NCI-H345 treated with DMSO at 0.1 percent for 48 hours (cell line): ENCODE data around the gene ADAMTS8.

ENCODE experiments used
- DNase-seq: peaks from one replicate; lab custom pipeline; 2025; ENCODE audit not compliant: unreplicated experiment; lab: John Stamatoyannopoulos, UW

ADAMTS8 gene

DNA sequence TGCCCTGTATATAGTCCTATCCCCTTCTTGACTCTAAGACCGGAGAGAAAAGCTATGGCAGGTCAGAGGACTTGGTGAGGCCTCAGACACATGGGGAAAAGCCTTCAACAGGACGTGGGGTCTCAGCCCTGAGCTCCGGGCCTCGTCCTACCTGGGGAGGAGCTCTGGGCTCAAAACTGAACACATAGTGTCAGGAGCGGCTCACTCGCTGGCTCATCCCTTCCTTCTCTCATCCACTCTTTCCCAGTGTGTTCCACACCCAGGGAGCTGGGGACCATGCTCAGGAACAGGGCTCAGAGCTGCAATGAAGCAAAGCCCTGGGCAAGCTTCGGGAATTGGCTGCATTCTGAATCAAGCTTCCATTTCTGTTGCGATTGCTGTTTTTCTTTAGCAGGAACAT is 34.5 kb upstream of the ADAMTS8 start:
- no peak for DNase-seq

DNA sequence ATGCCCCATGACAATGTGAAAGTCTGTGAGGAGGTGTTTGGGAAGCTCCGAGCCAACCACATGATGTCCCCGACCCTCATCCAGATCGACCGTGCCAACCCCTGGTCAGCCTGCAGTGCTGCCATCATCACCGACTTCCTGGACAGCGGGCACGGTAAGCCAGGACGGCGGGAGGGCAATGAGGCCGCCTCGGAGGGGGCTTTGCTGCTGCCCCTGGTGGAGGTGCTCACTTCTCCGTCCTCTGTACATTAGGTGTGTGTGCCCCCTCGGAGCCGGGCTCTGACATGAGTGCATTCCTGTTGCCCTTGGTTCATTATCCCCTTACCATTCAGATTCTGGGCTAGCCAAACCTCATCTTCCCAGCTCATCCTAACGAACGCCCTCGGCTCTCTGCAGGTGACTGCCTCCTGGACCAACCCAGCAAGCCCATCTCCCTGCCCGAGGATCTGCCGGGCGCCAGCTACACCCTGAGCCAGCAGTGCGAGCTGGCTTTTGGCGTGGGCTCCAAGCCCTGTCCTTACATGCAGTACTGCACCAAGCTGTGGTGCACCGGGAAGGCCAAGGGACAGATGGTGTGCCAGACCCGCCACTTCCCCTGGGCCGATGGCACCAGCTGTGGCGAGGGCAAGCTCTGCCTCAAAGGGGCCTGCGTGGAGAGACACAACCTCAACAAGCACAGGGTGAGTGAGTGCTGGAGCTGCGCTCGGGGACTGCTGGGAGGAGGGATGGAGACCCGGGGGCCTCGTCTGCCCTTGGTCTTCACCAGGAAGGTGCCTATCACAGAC is 33.9 kb upstream of the ADAMTS8 start:
- no peak for DNase-seq

DNA sequence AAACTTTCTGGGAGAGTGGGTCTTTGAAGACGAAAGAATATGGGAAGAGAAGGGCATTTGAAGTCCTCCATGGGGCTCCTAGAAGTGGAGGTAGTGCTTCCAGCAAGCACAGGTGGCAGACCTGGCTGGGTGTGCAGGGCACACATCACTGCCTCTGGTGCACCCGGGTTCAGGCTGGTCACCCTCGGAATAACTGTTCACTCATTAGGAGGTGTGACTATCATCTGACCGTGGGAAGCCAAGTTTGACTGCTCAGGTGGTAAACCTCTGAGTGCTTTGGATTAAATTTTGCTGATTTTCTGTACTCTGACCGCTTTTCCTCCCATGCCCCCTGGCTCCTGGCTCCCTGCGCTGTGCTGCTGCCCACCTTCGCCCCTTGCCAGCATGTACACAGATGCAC is 31.1 kb upstream of the ADAMTS8 start:
- DNase-seq, result no peak

DNA sequence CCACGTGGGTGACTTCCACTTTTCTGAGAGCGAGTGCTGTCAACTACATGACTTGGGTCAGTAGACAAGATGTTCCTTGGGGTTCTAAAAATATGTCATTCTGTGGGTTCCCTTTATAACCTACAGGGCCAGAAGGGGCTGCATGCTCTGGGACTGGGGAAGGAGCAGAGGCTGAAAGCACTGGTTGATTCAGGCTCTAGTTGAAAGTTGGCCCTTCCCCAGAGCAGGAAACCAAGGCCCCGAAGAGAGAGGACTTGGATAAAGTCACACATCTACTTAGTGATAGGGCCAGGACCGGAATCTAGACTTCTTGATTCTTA is 30.0 kb upstream of the ADAMTS8 start:
- no peak for DNase-seq

DNA sequence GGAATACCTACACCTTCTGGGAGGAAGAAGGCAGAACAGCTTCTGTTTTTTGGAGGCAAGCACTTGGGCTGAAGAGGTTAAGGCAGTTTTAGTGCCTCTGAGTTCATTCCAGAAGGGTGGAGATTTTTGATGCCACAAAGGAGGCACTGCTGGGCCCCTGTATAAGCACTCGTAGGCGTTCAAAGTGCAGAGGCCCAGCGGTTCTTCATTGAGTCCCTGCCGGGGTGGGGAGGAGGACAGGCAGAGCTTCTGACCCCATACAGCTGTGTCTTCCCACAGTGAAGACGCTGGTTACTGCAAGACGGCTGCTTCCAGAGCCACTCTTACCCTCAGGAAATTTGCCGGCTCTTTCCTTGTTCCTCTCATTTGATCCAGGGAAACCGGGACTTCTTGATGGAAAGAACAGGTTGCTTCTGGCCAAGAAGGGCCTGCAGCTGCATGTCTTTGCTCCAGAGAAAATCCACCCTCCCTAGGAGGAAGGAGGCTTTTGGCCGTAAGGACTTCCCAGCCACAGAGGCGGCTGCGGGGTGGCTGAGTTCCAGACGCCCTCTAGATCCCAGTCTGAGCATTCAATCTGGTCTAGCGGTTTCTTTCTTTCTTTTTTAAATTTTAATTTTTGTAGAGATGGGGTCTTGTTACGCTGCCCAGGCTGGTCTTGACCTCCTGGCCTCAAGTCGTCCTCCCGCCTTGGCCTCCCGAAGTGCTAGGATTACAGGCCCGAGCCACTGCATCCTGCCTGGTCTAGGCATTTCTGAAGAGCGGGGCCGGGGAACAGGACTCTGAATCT is 29.4 kb upstream of the ADAMTS8 start:
- DNase-seq, result no peak

DNA sequence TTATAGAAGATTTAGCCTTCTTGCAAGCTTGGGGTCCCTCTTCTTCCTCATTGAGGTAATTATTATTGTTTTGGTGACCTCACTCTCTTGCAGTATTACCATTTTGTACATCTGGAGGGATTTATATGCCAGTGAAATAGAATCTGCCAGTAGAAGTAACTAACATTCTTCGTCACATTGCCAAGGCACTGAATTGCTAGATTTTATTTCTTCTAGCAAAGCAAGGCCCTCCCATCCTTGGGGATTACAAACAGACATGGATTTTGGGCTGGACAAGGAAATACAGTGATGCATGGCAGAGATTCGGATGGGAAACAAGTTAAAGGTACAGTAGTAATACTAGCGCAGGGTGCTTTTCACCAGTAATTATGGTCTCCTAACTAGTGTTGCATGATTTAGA is 27.9 kb upstream of the ADAMTS8 start:
- DNase-seq, result no peak

DNA sequence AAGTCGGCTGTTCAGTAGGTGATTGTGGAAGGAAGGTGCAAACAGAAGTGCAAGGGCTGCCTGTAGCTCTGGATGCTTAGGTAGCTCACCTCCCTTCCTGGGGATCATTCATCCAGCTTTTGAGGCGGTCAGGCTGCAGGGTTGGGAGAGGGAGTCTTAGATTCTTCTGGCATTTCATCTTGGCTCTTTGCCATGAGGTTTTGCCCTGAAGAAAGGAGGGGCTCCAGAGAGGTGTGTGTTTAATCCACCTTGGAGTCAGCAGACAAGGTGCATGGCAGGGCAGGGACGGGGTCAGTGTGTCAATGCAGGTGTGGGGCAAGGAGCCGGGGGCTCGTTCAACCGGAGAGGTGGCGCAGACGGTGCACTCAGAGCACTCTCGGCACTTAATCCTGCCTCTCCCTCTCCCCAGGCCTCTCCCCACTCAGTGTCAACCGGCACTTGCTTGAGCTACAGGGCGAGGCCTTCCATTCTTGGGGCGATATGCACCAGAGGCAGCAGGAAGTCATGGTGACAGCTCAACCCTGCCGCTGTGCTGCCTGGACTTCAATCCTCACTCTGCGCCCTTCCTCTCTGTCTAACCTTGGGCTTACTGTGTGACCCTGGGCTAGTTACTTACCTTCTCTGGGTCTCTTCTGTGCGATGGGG is 27.2 kb upstream of the ADAMTS8 start:
- no peak for DNase-seq

DNA sequence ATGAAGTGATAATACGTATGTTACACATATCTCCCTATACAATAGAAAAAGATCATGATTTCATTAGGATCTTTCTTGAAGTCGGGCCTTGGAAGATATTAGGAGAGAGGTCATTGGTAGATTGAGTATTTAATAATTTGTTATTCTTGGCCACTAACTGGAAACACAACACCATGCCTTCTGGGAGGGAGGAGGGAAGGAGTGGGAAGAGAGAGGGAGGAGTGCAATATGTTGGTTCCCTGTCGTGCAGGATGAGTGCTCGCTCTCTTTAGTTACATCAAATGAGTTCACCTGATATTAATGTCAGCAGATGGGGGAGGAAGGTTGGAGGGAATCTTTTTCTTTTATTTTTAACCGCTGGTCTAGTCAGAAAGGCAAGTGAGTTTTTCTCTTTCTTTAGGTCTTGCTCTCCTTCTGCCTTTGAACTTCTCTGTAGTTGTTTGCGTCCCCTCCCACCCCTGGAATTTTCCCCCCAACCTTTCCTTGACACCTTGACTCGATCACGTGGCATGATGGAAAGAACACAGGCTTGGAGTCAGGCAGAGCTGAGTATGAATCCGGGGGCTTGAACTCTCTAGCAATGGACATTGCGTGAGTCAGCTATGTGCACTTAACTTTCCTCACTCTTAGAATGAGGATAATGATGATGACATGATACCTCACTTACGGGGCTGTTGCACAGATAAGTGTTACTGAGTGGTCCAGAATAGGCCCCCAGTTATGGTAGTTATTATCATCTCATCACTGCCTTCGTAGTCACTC is 26.3 kb upstream of the ADAMTS8 start:
- DNase-seq, result no peak

DNA sequence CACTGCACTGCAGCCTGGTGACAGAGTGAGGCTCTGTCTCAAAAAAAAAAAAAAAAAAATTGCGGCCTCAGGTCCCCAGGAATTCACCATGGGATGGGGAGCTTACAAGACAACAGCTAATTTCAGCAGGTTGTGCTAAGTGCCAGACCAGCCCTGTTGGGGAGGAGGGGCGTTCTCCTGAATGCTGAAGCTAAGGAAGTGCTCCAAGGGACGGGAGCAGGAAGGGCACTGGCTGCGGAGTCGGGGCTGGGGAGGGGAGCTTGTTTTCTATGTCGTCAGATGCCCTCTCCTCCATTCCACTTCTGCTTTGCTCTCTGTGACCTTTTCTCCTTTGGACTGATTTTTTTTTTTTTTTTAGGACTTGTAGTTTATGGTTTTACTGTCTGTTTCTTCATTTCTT is 24.5 kb upstream of the ADAMTS8 start:
- no peak for DNase-seq

DNA sequence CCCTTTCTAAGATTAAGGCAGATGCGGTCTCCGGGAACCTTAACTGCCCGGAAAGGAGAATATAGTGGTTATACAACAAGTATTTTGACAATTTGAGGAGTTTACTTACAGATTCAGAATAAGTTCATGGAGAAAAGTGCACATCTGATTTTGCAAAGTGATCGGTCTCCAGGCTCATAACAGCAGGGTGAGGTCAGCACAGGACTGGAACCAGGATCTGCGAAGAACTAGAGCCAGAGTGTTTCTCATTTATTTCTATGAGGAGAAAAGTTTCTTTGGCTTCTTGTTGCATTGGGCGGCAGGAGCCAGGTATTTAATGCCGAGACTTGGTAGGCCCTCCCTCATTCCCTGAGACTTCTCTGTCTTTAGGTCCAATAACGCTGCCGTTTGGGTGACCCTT is 23.8 kb upstream of the ADAMTS8 start:
- DNase-seq, result no peak

DNA sequence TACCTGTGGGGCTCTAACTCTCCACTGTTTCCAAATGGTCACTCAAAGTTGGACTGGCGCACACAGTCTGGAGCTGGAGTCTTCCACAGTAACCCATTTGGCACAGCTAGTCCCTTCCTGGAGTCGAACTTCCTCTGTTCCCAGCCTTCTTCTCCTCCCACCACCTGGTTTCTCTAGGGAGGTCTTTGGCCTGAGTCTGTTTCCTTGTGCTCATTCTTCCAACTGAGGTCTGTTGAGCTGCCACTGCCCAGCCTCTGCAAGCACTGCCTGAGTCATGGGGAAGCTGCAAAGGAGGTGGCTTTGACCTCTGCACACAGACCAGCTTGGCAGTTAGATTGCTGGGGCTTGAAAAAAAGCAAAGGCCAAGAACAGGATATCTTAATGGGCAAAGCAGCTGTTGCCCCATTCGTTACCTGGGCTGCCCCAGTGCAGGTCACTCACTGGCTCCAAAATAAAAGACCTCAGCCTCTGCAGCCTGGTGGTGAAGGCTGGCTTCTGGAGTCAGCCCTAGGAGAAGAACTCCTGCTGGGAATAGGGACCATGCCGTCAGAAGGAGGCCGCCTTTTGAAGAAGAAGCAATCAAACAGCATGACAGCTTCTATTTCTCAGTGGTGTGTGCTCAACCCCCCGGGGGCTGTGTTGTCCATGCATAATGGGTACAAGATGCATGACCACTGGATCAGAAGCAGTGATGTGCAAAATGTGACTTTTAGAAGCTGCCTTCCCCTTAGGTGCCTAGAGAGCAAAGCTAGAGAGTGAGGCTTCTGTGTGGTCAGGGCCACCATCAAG is 23.0 kb upstream of the ADAMTS8 start:
- no peak for DNase-seq

DNA sequence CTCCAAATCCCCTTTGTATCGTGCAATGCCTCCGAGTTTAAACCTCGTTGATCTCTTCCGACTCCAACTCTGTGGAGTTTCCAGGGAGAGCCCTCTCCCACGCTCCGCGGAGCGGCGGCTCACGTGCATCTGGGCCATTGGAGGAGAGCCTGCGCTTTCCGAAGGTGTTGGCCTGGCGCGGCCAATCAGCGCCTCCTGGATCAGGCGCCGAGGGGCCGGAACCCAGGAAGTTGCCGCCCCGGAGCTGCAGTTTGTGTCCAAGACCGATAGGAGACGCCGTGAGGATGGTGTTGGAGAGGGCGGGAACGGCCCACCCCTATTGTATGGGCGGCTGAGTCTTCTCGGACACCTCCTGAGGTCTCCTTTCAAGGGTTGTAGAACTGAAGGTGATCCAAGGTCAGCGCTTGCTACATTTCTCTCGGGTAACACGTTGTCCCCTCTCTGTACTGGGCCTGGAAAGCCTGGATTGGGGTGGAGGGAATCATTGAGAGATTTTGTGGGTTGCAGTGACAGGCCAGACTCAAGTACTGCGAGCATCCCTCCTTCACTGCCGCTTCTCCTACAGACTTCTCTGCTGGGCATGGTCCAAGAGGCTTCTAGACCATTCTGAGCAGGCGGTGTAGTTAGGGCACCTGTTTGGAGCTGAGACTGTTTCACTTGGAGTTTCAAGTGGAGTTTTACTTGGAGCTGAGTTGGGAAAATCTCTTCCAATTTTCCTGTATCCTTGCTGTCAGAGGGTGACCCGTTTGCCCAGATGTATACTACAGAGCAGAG is 21.8 kb upstream of the ADAMTS8 start:
- no peak for DNase-seq

DNA sequence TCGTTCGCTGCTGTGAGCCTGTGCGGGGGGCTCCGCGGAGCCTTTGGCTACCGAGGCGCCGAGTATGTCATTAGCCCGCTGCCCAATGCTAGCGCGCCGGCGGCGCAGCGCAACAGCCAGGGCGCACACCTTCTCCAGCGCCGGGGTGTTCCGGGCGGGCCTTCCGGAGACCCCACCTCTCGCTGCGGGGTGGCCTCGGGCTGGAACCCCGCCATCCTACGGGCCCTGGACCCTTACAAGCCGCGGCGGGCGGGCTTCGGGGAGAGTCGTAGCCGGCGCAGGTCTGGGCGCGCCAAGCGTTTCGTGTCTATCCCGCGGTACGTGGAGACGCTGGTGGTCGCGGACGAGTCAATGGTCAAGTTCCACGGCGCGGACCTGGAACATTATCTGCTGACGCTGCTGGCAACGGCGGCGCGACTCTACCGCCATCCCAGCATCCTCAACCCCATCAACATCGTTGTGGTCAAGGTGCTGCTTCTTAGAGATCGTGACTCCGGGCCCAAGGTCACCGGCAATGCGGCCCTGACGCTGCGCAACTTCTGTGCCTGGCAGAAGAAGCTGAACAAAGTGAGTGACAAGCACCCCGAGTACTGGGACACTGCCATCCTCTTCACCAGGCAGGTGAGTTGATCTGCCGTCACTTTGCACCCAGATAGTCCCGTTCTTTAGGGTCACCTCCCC is 21.0 kb upstream of the ADAMTS8 start:
- no peak for DNase-seq

DNA sequence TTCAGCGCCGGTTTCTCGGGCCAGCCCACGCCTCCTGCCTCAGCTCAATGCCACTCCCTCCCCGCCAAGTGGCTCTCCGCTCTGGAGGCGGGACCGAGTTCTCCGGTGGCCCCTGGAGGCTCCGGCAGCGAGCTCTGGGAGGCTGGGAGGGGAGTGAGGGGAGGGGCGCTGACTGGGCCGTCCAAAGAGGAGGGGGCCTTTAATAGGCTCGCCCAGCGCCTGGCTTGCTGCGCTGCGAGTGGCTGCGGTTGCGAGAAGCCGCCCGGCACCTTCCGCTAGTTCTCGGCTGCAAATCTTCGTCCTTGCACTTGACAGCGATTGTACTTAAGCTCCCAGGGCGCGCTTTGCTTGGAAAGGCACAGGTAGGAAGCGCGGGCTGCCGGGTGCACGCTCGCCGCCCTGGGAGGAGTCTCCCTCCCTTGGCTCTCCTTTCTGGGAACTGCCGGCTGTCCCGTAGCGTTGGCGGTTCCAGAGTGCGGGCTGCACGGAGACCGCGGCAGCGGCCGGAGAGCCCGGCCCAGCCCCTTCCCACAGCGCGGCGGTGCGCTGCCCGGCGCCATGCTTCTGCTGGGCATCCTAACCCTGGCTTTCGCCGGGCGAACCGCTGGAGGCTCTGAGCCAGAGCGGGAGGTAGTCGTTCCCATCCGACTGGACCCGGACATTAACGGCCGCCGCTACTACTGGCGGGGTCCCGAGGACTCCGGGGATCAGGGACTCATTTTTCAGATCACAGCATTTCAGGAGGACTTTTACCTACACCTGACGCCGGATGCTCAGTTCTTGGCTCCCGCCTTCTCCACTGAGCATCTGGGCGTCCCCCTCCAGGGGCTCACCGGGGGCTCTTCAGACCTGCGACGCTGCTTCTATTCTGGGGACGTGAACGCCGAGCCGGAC is 20.3 kb upstream of the ADAMTS8 start, which contains the start of gene ADAMTS15:
ADAMTS15 (plus strand) TSS at position 230 of the 894 bp plus-strand sequence; CDS start at position 559, 329 bp downstream.
- DNase-seq, result no peak

DNA sequence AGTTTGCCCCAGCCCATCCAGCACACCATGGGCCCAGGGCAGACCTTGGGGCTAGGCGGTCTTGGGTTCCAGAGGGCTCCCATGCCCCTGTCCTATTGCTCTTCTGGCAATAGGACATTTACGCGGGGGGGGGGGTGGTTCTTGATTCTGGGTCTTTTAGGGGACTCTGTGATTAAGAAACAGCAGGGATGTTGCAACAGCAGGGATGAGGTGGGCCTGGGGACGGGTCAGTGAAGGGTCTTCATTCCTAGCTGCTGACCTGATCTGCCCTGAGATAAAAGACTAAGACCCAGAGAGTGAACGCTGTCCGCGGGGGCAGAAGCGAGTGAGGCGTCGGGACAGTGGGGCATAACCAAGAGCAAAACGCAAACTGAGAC is 19.6 kb upstream of the ADAMTS8 start:
- no peak for DNase-seq

DNA sequence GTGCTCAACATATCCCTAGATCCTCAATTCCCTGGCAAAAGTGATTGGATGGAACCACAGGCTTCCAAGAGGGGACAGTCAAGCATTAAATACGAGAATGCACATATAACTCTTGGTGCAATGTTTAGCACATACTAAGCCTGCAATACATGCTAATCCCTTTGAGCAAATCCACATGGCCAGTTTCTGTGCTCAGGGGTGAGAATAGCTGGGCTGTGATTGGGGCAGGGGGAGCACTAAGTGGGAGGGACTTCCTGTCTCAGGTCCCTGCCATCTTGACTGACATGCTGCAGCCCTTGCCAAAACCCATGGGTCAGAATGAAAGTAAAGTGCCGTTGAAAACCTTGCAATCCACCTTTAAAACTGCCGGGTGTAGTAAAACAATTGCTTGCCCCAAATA is 17.4 kb upstream of the ADAMTS8 start:
- no peak for DNase-seq

DNA sequence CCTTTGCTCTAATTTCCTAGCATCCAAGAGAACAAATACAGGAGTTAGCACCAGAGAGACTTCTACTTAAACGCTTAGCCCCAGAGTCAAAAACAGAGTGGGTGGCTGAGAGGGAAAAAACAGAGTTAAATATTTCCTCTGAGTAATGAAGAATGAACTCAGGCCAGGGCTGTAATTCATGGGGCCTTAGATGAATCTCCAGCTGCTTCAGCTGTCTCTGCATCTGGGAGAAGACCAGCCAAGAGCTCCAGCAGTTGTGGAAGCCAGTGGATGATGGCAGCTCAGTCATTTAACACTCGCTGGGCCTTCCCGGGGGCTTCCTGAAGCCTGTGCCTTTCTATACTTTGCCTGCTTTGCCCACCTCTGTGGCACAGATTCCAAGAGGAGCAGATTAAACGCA is 14.3 kb upstream of the ADAMTS8 start:
- no peak for DNase-seq

DNA sequence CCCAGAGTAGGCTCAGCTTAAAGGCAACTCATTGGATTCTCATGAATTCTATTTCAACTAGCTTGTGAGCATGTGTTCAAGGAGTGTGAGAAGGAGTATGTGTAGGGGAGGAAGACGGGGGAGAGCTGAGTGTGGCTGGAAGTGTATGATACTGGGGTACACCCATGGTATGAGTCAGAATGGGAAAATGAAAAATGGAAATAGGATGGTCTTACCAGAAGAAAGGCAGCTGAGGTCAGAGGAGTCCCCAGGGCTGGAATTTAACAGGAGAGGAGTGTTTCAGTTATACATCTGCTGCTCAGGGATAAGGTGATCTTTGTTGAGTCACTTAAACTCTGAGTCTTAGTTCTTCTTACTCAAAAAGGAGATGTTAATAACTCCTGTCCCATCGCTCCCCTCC is 13.3 kb upstream of the ADAMTS8 start:
- no peak for DNase-seq
